ENCODE data around the gene ZSWIM6.

- TF ChIP-seq, protein P1, sequence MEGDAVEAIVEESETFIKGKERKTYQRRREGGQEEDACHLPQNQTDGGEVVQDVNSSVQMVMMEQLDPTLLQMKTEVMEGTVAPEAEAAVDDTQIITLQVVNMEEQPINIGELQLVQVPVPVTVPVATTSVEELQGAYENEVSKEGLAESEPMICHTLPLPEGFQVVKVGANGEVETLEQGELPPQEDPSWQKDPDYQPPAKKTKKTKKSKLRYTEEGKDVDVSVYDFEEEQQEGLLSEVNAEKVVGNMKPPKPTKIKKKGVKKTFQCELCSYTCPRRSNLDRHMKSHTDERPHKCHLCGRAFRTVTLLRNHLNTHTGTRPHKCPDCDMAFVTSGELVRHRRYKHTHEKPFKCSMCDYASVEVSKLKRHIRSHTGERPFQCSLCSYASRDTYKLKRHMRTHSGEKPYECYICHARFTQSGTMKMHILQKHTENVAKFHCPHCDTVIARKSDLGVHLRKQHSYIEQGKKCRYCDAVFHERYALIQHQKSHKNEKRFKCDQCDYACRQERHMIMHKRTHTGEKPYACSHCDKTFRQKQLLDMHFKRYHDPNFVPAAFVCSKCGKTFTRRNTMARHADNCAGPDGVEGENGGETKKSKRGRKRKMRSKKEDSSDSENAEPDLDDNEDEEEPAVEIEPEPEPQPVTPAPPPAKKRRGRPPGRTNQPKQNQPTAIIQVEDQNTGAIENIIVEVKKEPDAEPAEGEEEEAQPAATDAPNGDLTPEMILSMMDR (IDR thresholded peaks at IDR 0.05; ENCODE audit: insufficient read depth, low read length, poor library complexity, severe bottlenecking), result no peak
- no peak for TF ChIP-seq EZH2phosphoT487 (conservative IDR thresholded peaks at IDR 0.05; ENCODE audit: low read length)
Observed at GRCh38 chr5:61398440-61398839, 66.4 kb downstream of the ZSWIM6 start.
